Peyer's patch (tissue), 4 donors: ENCODE measurements around the gene THAP3.

Source experiments
- CTCF ChIP-seq, 6 experiments: fragments of 450-650 bp in 4 of 6; fragments of 200-600 bp in 2 of 6; sonication (generic) in 1 of 6; IDR thresholded peaks; one replicate each; pipeline ENCODE4 v1.5.1; 2017 to 2019; ENCODE audit warnings: antibody characterized with exemption in 6 of 6, mild to moderate bottlenecking in 3 of 6, moderate library complexity in 1 of 6
- POLR2A ChIP-seq, 2 donors: fragments of 450-650 bp; IDR thresholded peaks; one replicate each; pipeline ENCODE4 v1.5.1; 2017; ENCODE audit warnings: antibody characterized with exemption in 2 of 2, mild to moderate bottlenecking in 2 of 2, moderate library complexity in 2 of 2

GRCh38 chr1:6587261-6588005, 37.2 kb upstream of the THAP3 start:
- TF ChIP-seq POLR2A (IDR thresholded peaks at IDR 0.05): no peak
- no peak for TF ChIP-seq CTCF (IDR thresholded peaks at IDR 0.05)
